H1 (cell line): ENCODE data around the gene CNOT9. TPM values are rescaled to one million over a fixed set of nuclear protein-coding genes. Genes with fewer than 3 reads are reported as not detected.

Source experiments
- CTCF ChIA-PET: fragments of 300-600 bp; sonication (Branson Sonifier 250); formaldehyde crosslinking; loops from one replicate; lab custom pipeline; 2021; ENCODE audit not compliant: partially characterized antibody; lab: Charles Lee
- POLR2A ChIA-PET: fragments of 300-600 bp; sonication (Branson Sonifier 250); formaldehyde crosslinking; loops from one replicate; lab custom pipeline; 2021; ENCODE audit warnings: inconsistent platforms; ENCODE audit not compliant: partially characterized antibody; lab: Charles Lee
- DNase-seq, 2 experiments: peaks; one replicate each; pipeline versions ENCODE4 v3.0.0 to v3.0.0-alpha.2; 2010 to 2022; ENCODE audit warnings: low spot score in 2 of 2, low read depth in 1 of 2, mixed read lengths in 1 of 2
- FAIRE-seq: peaks from 2 replicates; lab custom pipeline; 2011; peaks lifted over from hg19 to GRCh38; lab: Jason Lieb, UNC
- H2AFZ ChIP-seq: 2 replicates; pipeline ENCODE4 v1.8.1; 2012; ENCODE audit warnings: low read length, inconsistent platforms
- H2AK5ac ChIP-seq: 2 replicates; pipeline ENCODE4 v1.6.1; 2013; ENCODE audit warnings: low read depth, low read length
- H2BK120ac ChIP-seq: replicated peaks from 2 replicates; pipeline ENCODE3; 2013; ENCODE audit warnings: low read depth, low read length, inconsistent platforms
- H2BK12ac ChIP-seq: 2 replicates; pipeline ENCODE4 v1.6.1; 2013; ENCODE audit warnings: low read depth, low read length
- H2BK15ac ChIP-seq: 2 replicates; pipeline ENCODE4 v1.6.1; 2013; ENCODE audit warnings: low read length
- H2BK20ac ChIP-seq: 2 replicates; pipeline ENCODE4 v1.6.1; 2013; ENCODE audit warnings: low read length
- H2BK5ac ChIP-seq: 2 replicates; pipeline ENCODE4 v1.6.1; 2013; ENCODE audit warnings: low read depth, low read length
- H3K14ac ChIP-seq: 2 replicates; pipeline ENCODE4 v1.6.1; 2013; ENCODE audit warnings: inconsistent platforms; ENCODE audit not compliant: insufficient read length
- H3K18ac ChIP-seq: 2 replicates; pipeline ENCODE4 v1.6.1; 2013; ENCODE audit warnings: low read length; ENCODE audit errors: extremely low read depth
- H3K23ac ChIP-seq: 2 replicates; pipeline ENCODE4 v1.6.1; 2013; ENCODE audit warnings: inconsistent platforms; ENCODE audit not compliant: insufficient read length
- H3K23me2 ChIP-seq: 2 replicates; pipeline ENCODE4 v1.6.1; 2013; ENCODE audit warnings: low read depth, low read length
- H3K27ac ChIP-seq: 2 replicates; pipeline ENCODE4 v1.6.1; 2011; ENCODE audit warnings: low read depth, low read length, inconsistent platforms
- H3K27me3 ChIP-seq, 4 experiments: replicated peaks in 1 of 4; 1 replicate in 1 of 4; 2 replicates in 3 of 4; pipeline versions ENCODE4 v1.6.1 to v1.8.1; 2011 to 2013; ENCODE audit warnings: low read length in 3 of 4, mild to moderate bottlenecking in 3 of 4, inconsistent platforms in 2 of 4, mixed read lengths in 2 of 4, moderate library complexity in 1 of 4; ENCODE audit not compliant: control insufficient read depth in 3 of 4, insufficient read depth in 3 of 4; ENCODE audit errors: extremely low read depth in 1 of 4
- H3K36me3 ChIP-seq, 4 experiments: 2 replicates each; pipeline versions ENCODE4 v1.6.1 to v1.8.1; 2011 to 2013; ENCODE audit warnings: mild to moderate bottlenecking in 4 of 4, low read length in 3 of 4, moderate library complexity in 2 of 4, control low read depth in 1 of 4, inconsistent platforms in 1 of 4; ENCODE audit not compliant: insufficient read depth in 4 of 4, control insufficient read depth in 2 of 4
- H3K4ac ChIP-seq: replicated peaks from 2 replicates; pipeline ENCODE3; 2013; ENCODE audit warnings: low read length, low read depth, mixed read lengths, inconsistent platforms; ENCODE audit not compliant: insufficient read length
- H3K4me1 ChIP-seq, 4 experiments: replicated peaks in 1 of 4; 1 replicate in 1 of 4; 2 replicates in 3 of 4; pipeline versions ENCODE4 v1.6.1 to v1.8.1; 2011 to 2013; ENCODE audit warnings: low read length in 3 of 4, inconsistent platforms in 2 of 4, mixed read lengths in 1 of 4; ENCODE audit not compliant: insufficient read depth in 4 of 4, control insufficient read depth in 3 of 4
- H3K4me2 ChIP-seq, 2 experiments: 2 replicates each; pipeline versions ENCODE4 v1.6.1 to v1.8.1; 2011 to 2013; ENCODE audit warnings: low read depth in 2 of 2, low read length in 2 of 2, control low read depth in 1 of 2, inconsistent platforms in 1 of 2, mild to moderate bottlenecking in 1 of 2; ENCODE audit not compliant: insufficient read depth in 1 of 2
- H3K4me3 ChIP-seq, 4 experiments: fragments of 200-600, 300-600 bp in 1 of 4; sonication (generic), shearing (Covaris generic), sonication (Bioruptor Twin) in 1 of 4; 2 replicates each; pipeline versions ENCODE4 v1.5.1 to v1.8.1; 2011 to 2016; ENCODE audit warnings: low read length in 4 of 4, low read depth in 3 of 4, control low read depth in 2 of 4, inconsistent platforms in 2 of 4, mild to moderate bottlenecking in 2 of 4, mixed read lengths in 1 of 4, moderate library complexity in 1 of 4; ENCODE audit not compliant: insufficient read depth in 2 of 4; ENCODE audit errors: extremely low read depth in 1 of 4
- H3K56ac ChIP-seq: replicated peaks from 2 replicates; pipeline ENCODE3; 2013; ENCODE audit warnings: low read depth, mild to moderate bottlenecking, mixed read lengths, low read length, inconsistent platforms; ENCODE audit not compliant: insufficient read length
- H3K79me1 ChIP-seq: 2 replicates; pipeline ENCODE4 v1.6.1; 2013; ENCODE audit warnings: low read depth, low read length, control low read depth
- H3K79me2 ChIP-seq, 2 experiments: 2 replicates each; pipeline versions ENCODE4 v1.6.1 to v1.8.1; 2012 to 2013; ENCODE audit warnings: low read length in 2 of 2, mild to moderate bottlenecking in 2 of 2, inconsistent platforms in 1 of 2; ENCODE audit not compliant: insufficient read depth in 2 of 2, control insufficient read depth in 1 of 2
- H3K9ac ChIP-seq, 4 experiments: replicated peaks in 1 of 4; 1 replicate in 1 of 4; 2 replicates in 3 of 4; pipeline versions ENCODE4 v1.6.1 to v1.8.1; 2011 to 2013; ENCODE audit warnings: low read depth in 3 of 4, low read length in 3 of 4, control low read depth in 2 of 4, mild to moderate bottlenecking in 2 of 4, moderate library complexity in 2 of 4, inconsistent platforms in 1 of 4; ENCODE audit errors: extremely low read depth in 1 of 4
- H3K9me3 ChIP-seq, 2 experiments: 2 replicates each; pipeline versions ENCODE4 v1.6.1 to v1.8.1; 2012 to 2013; ENCODE audit warnings: mild to moderate bottlenecking in 2 of 2, moderate library complexity in 2 of 2, control low read depth in 1 of 2, inconsistent platforms in 1 of 2, low read depth in 1 of 2, low read length in 1 of 2, mixed read lengths in 1 of 2; ENCODE audit not compliant: insufficient read depth in 2 of 2
- H4K20me1 ChIP-seq, 2 experiments: replicated peaks in 1 of 2; 2 replicates each; pipeline versions ENCODE3 to v1.8.1; 2011 to 2013; ENCODE audit warnings: inconsistent platforms in 2 of 2, low read length in 2 of 2, mild to moderate bottlenecking in 1 of 2; ENCODE audit not compliant: insufficient read depth in 2 of 2, control insufficient read depth in 1 of 2
- H4K5ac ChIP-seq: 2 replicates; pipeline ENCODE4 v1.6.1; 2013; ENCODE audit warnings: low read length, low read depth, mixed read lengths, inconsistent platforms; ENCODE audit not compliant: insufficient read length
- H4K8ac ChIP-seq: 2 replicates; pipeline ENCODE4 v1.8.0; 2013; ENCODE audit warnings: mild to moderate bottlenecking, moderate library complexity, low read length, inconsistent platforms; ENCODE audit not compliant: insufficient read depth; ENCODE audit errors: extremely low read depth
- H4K91ac ChIP-seq: replicated peaks from 2 replicates; pipeline ENCODE3; 2013; ENCODE audit warnings: low read length, mixed read lengths, inconsistent platforms; ENCODE audit not compliant: insufficient read length
- CREB1 ChIP-seq: IDR thresholded peaks from 2 replicates; pipeline ENCODE4 v1.6.1; 2012; ENCODE audit warnings: inconsistent platforms
- EP300 ChIP-seq, 2 experiments: IDR thresholded peaks; 1 replicate in 1 of 2; 2 replicates in 1 of 2; pipeline ENCODE4 v1.6.1; 2011 to 2012; ENCODE audit warnings: low read depth in 2 of 2, low read length in 2 of 2, mild to moderate bottlenecking in 2 of 2, borderline replicate concordance in 1 of 2, inconsistent platforms in 1 of 2, moderate library complexity in 1 of 2
- HDAC6 ChIP-seq: IDR thresholded peaks from one replicate; pipeline ENCODE4 v1.7.1; 2012; ENCODE audit warnings: low read depth, mild to moderate bottlenecking, inconsistent platforms, low read length, moderate library complexity
- KDM1A ChIP-seq: fragments of 200-600, 300-600 bp; sonication (generic); IDR thresholded peaks from 2 replicates; pipeline ENCODE4 v1.7.1; 2016; ENCODE audit warnings: mild to moderate bottlenecking, low read length, borderline replicate concordance
- KDM4A ChIP-seq: IDR thresholded peaks from one replicate; pipeline ENCODE4 v1.7.1; 2012; ENCODE audit warnings: low read depth, mild to moderate bottlenecking, moderate library complexity, low read length, inconsistent platforms; ENCODE audit not compliant: severe bottlenecking
- MAFK ChIP-seq: IDR thresholded peaks from 2 replicates; pipeline ENCODE4 v1.6.1; 2012; ENCODE audit warnings: low read depth, mild to moderate bottlenecking, improper control_type of control experiment, low read length
- POLR2A ChIP-seq, 2 experiments: IDR thresholded peaks; 1 replicate in 1 of 2; 2 replicates in 1 of 2; pipeline ENCODE4 v1.6.1; 2011; ENCODE audit warnings: low read depth in 2 of 2, low read length in 2 of 2, mild to moderate bottlenecking in 2 of 2; ENCODE audit errors: control extremely low read depth in 1 of 2
- RAD21 ChIP-seq, 2 experiments: IDR thresholded peaks in 1 of 2; conservative IDR thresholded peaks in 1 of 2; 2 replicates each; pipeline ENCODE4 v1.6.1; 2011; ENCODE audit warnings: low read depth in 2 of 2, low read length in 2 of 2, improper control_type of control experiment in 1 of 2, inconsistent platforms in 1 of 2, mild to moderate bottlenecking in 1 of 2, moderate library complexity in 1 of 2
- RFX5 ChIP-seq: IDR thresholded peaks from 2 replicates; pipeline ENCODE4 v1.6.1; 2011; ENCODE audit warnings: low read depth, low read length, improper control_type of control experiment, borderline replicate concordance
- TAF7 ChIP-seq: optimal IDR thresholded peaks from 2 replicates; pipeline ENCODE3; 2011; ENCODE audit warnings: low read depth, mild to moderate bottlenecking, inconsistent platforms, low read length, moderate library complexity, borderline replicate concordance
- YY1 ChIP-seq: IDR thresholded peaks from 2 replicates; pipeline ENCODE4 v1.6.1; 2011; ENCODE audit warnings: low read depth, mild to moderate bottlenecking, low read length
- ZNF274 ChIP-seq: IDR thresholded peaks from 2 replicates; pipeline ENCODE4 v1.7.0; 2012; ENCODE audit warnings: low read length, borderline replicate concordance; ENCODE audit errors: extremely low read depth
- WGBS, 2 experiments: shearing (Covaris generic) in 1 of 2; methylation state at CpG; one replicate each; pipeline versions ENCODE4 v1.1.6 to v1.1.7; 2013 to 2015; ENCODE audit warnings: low lambda C conversion rate in 2 of 2, mixed read lengths in 2 of 2, inconsistent platforms in 1 of 2, low coverage in 1 of 2, missing lambda C conversion rate in 1 of 2; ENCODE audit not compliant: insufficient replicate concordance in 2 of 2, insufficient coverage in 1 of 2, insufficient read length in 1 of 2; ENCODE audit errors: extremely low coverage in 1 of 2, missing lambda C conversion rate in 1 of 2; 5-methylcytosine and 5-hydroxymethylcytosine counted together
- polyA plus RNA-seq, 7 experiments: library from polyadenylated mRNA; depleted of rRNA in 3 of 7; stranded (reverse) in 5 of 7; unstranded in 2 of 7; fragments of >200 nt in 5 of 7; fragments of 200-250 nt in 2 of 7; gene quantifications; 1 replicate in 5 of 7; 2 replicates in 1 of 7; 4 replicates in 1 of 7; pipeline versions ENCODE4 v1.2.1 to v1.2.3, GENCODE V29; 2011 to 2013; ENCODE audit warnings: missing spikeins in 2 of 7, mixed read lengths in 2 of 7
- total RNA-seq: library from RNA; stranded (reverse); fragmentation: NEBNext Ultra II Directional; extraction: Animal tissue kit (Norgen Biotek cat#: 25700); gene quantifications from 2 replicates; pipeline ENCODE4 v1.2.1, GENCODE V29; 2021

CNOT9 gene
- total and polyA plus RNA-seq, 2 of the 8 experiments (the other 6 are each of a cell fraction or from before 2014, with no cell fraction given), result 79.3 to 81.2 TPM

GRCh38 chr2:218518876-218519275 lies 49.8 kb upstream of the CNOT9 start:
- Histone ChIP-seq H3K18ac (no peak overlapping the region), H4K8ac (no peak overlapping the region), H2BK20ac (no peak overlapping the region), H2BK120ac (no peak overlapping the region), H3K36me3 (peaks cover 0 to 7% (median 1%) of the 10 kb centered on the region in 4 experiments; a peak in 3 of 8 replicates), H3K79me1 (no peaks in the 10 kb centered on the region), H3K23ac (no peak overlapping the region), H3K79me2 (peaks cover 0 to 6% of the 10 kb centered on the region in 2 experiments; a peak in 2 of 4 replicates), H2AK5ac (no peak overlapping the region), H3K4me2 (no peak overlapping the region), H3K9ac (peak overlapping the region in 1 of 4 experiments; percentile 34; a peak in 1 of 7 replicates), H3K23me2 (no peaks in the 10 kb centered on the region), H3K9me3 (no peaks in the 10 kb centered on the region), H3K56ac (no peak overlapping the region), H3K4me3 (no peak overlapping the region), H3K4me1 (no peaks in the 10 kb centered on the region), H3K14ac (no peak overlapping the region), H2AFZ (no peak overlapping the region), H3K4ac (no peak overlapping the region), H4K91ac (no peak overlapping the region), H4K20me1 (no peaks in the 10 kb centered on the region), H3K27me3 (no peaks in the 10 kb centered on the region), H2BK15ac (no peak overlapping the region), H2BK5ac (no peak overlapping the region)
- POLR2A ChIA-PET, result no interaction called here
- DNase-seq (no peak), FAIRE-seq (no peak)
- WGBS, 2 experiments, result 100% methylated on average over 1 of the region's 1 CpG; no CpG with 5 or more reads in 1 of the 2 experiments
- CTCF ChIA-PET, result interaction anchor here (0.6 kb wide), 1 partner anchor 8 kb away, joined by 3 read pairs; no protein-coding TSS in a partner anchor
- TF ChIP-seq KDM4A (no peak), CREB1 (no peak), EP300 (IDR thresholded peaks at IDR 0.05; ENCODE audit: borderline replicate concordance in 1 of 2, low read depth in 2 of 2, low read length in 2 of 2) (no peak), YY1 (no peak), HDAC6 (no peak), POLR2A (IDR thresholded peaks at IDR 0.05; ENCODE audit: control extremely low read depth in 1 of 2, low read depth in 2 of 2, low read length in 2 of 2) (no peak), RFX5 (no peak), TAF7 (no peak), RAD21 (IDR thresholded peaks at IDR 0.05 in 1 of 2, conservative IDR thresholded peaks at IDR 0.05 in 1 of 2; ENCODE audit: low read depth in 2 of 2, low read length in 2 of 2) (no peak), MAFK (no peak), ZNF274 (no peak), KDM1A (no peak)
- TF ChIP-seq, all 59 proteins: peak for 0
- Histone ChIP-seq H4K5ac (no peak overlapping the region), H2BK12ac (no peak overlapping the region), H3K27ac (no peak overlapping the region)
